ENCODE results near the gene GPR18. TPM values are rescaled to one million over a fixed set of nuclear protein-coding genes. Genes with fewer than 3 reads are reported as not detected.

The GPR18 gene
- total and polyA plus RNA-seq, 9 of the 15 experiments (the other 6 are each of a cell fraction or from before 2014, with no cell fraction given): 0.75 TPM; not detected in 8

GRCh38 chr13:99227331-99227900 lies 30.8 kb downstream of the GPR18 start (continued):
- no peak for TF ChIP-seq ZBTB11 (CRISPR knock-in tag; IDR thresholded peaks at IDR 0.05)

GRCh38 chr13:99226513-99226912 lies 31.7 kb downstream of the GPR18 start:
- Histone ChIP-seq H3K27ac (ENCODE audit: extremely low read depth, low read depth, low read length) (no peak overlapping the region), H3K4me2 (ENCODE audit: insufficient read depth, low read length) (no peak overlapping the region), H3K9ac (ENCODE audit: insufficient read depth in 1 of 2, low read depth in 2 of 2, low read length in 2 of 2) (no peak overlapping the region), H3K36me3 (ENCODE audit: control insufficient read depth, insufficient read depth, low read length) (peaks cover 14% of the 10 kb centered on the region; the same call in 1 of the 3 replicates), H3K9me3 (replicated peaks; ENCODE audit: control insufficient read depth, insufficient read depth, low read depth, low read length) (no peaks in the 10 kb centered on the region), H3K79me2 (ENCODE audit: control insufficient read depth, insufficient read depth, low read length) (peaks cover 95% of the 10 kb centered on the region), H3K27me3 (ENCODE audit: control insufficient read depth in 2 of 2, insufficient read depth in 2 of 2, low read length in 2 of 2) (no peaks in the 10 kb centered on the region), H3K4me1 (replicated peaks in 1 of 2; ENCODE audit: control insufficient read depth in 2 of 2, insufficient read depth in 2 of 2, low read length in 2 of 2) (peaks cover 0 to 12% of the 10 kb centered on the region in 2 experiments; a peak in 3 of 5 replicates), H4K20me1 (replicated peaks; ENCODE audit: control insufficient read depth, insufficient read depth, low read length) (peaks cover 18% of the 10 kb centered on the region), H3K9me1 (ENCODE audit: control insufficient read depth, insufficient read depth, low read length) (no peaks in the 10 kb centered on the region), H3K4me3 (no peak overlapping the region), H2AFZ (ENCODE audit: low read depth, low read length) (no peak overlapping the region)
- intact Hi-C loops (cut with micrococcal nuclease) (no loop called here), in situ Hi-C loops (cut with MboI) (no loop called here)
- DNase-seq (ENCODE audit: extremely low read depth in 1 of 4, low spot score in 3 of 4) (no peak), FAIRE-seq (no peak), ATAC-seq (no peak)
- 60% methylated on average over 2 of the region's 2 CpGs for WGBS (ENCODE audit: insufficient coverage, low coverage, missing lambda C conversion rate)
- ChIA-PET CTCF (ENCODE audit: low intra/inter-chr PET ratio) (no interaction called here), POLR2A (no interaction called here)
- no TSS peak for BruUV-seq (replicated peaks)
- TF ChIP-seq CREM (IDR thresholded peaks at IDR 0.05; ENCODE audit: low read depth) (no peak), PKNOX1 (IDR thresholded peaks at IDR 0.05) (no peak), ERF (CRISPR knock-in tag; IDR thresholded peaks at IDR 0.05) (no peak), HSF4 (CRISPR knock-in tag; IDR thresholded peaks at IDR 0.05; ENCODE audit: borderline replicate concordance) (no peak), ZNF384 (IDR thresholded peaks at IDR 0.05; ENCODE audit: low read depth, low read length) (no peak), FIP1L1 (IDR thresholded peaks at IDR 0.05; ENCODE audit: low read depth, low read length, poor library complexity, severe bottlenecking) (no peak), ZNF12 (CRISPR knock-in tag; IDR thresholded peaks at IDR 0.05) (no peak), ARID3B (CRISPR knock-in tag; IDR thresholded peaks at IDR 0.05; ENCODE audit: borderline replicate concordance) (no peak), RBM25 (IDR thresholded peaks at IDR 0.05; ENCODE audit: low read depth, low read length, severe bottlenecking) (no peak), FUS (optimal IDR thresholded peaks at IDR 0.05; ENCODE audit: low read depth, low read length) (no peak)
